MCF 10A (cell line): ENCODE results near the gene RBFOX2. TPM values are rescaled to one million over a fixed set of nuclear protein-coding genes. Genes with fewer than 3 reads are reported as not detected.
"Not testable (repeated sequence)": the region's sequence is repeated elsewhere in the genome, so short reads cannot be mapped to it uniquely, and the experiment has no call there.

ENCODE experiments used
- BruUV-seq: library from RNA; stranded (reverse); fragments of 400-500 nt; replicated peaks from 2 replicates; lab custom pipeline; 2021; lab: Mats Ljungman, UMichigan
- CTCF ChIA-PET: fragments of 300-600 bp; sonication (Branson Sonifier 250); formaldehyde crosslinking; extraction: SDS; loops from one replicate; lab custom pipeline; 2021; ENCODE audit warnings: antibody characterized with exemption, inconsistent platforms; lab: Yijun Ruan, JAX
- POLR2A ChIA-PET: fragments of 300-600, 350-650 bp; sonication (Branson Sonifier 250); formaldehyde crosslinking; extraction: SDS; loops from one replicate; lab custom pipeline; 2020; ENCODE audit warnings: antibody characterized with exemption, inconsistent platforms; lab: Yijun Ruan, JAX
- DNase-seq: peaks from one replicate; pipeline ENCODE4 v3.0.0-alpha.2; 2018; ENCODE audit not compliant: unreplicated experiment
- H3K27ac Mint-ChIP-seq: one replicate; pipeline ENCODE4 v1.8.0; 2022; ENCODE audit warnings: mild to moderate bottlenecking, low read depth, mixed read lengths; ENCODE audit not compliant: unreplicated experiment
- H3K27me3 Mint-ChIP-seq: one replicate; pipeline ENCODE4 v1.8.0; 2022; ENCODE audit warnings: mixed read lengths; ENCODE audit not compliant: insufficient read depth, unreplicated experiment
- H3K36me3 Mint-ChIP-seq: one replicate; pipeline ENCODE4 v1.8.0; 2022; ENCODE audit warnings: mild to moderate bottlenecking, moderate library complexity, mixed read lengths; ENCODE audit not compliant: insufficient read depth, unreplicated experiment
- H3K4me1 Mint-ChIP-seq: one replicate; pipeline ENCODE4 v1.8.0; 2022; ENCODE audit warnings: mixed read lengths; ENCODE audit not compliant: insufficient read depth, unreplicated experiment
- H3K4me3 Mint-ChIP-seq: one replicate; pipeline ENCODE4 v1.8.0; 2022; ENCODE audit warnings: mild to moderate bottlenecking, moderate library complexity, mixed read lengths; ENCODE audit not compliant: unreplicated experiment
- H3K9me3 Mint-ChIP-seq: one replicate; pipeline ENCODE4 v1.8.0; 2022; ENCODE audit warnings: mixed read lengths; ENCODE audit not compliant: unreplicated experiment
- intact Hi-C: fragments of 100-400 bp; cut with micrococcal nuclease; formaldehyde crosslinking; loops from 2 replicates; pipeline ENCODE4 v1.14.1; 2022
- total RNA-seq: library from RNA; stranded (reverse); gene quantifications from 2 replicates; pipeline ENCODE4 v1.2.3, GENCODE V29; 2022
- TF ChIP-seq, protein P1 (sequence below): fragments of 200-600 bp; IDR thresholded peaks from one replicate; pipeline ENCODE4 v1.8.0; 2022; ENCODE audit warnings: antibody characterized with exemption, mild to moderate bottlenecking; ENCODE audit not compliant: unreplicated experiment

RBFOX2 gene
- total RNA-seq, 1 experiment from 2014 or later, result 89.4 TPM

DNA sequence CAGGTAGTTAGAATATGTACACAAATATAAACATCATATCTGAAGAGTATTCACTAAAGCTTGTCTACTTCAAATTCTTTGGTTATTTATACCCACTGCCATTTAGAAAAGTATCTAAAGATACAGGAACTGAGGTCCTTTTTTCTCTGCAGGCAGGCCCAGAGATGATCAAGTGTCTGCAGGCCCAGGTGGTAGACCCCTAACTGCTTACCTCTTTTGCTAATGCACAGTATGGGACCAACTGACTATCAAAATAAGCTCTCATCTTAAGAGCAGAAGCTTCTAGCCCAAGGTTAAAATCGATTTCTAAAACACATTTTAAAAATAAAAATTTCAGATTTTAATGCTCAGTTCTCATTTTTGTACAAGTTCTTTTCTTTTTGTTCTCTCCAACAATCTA is 229.5 kb downstream of the RBFOX2 start:
- ChIA-PET POLR2A (interaction anchor here (0.6 to 1.1 kb wide), 2 partner anchors 25 to 38 kb away, joined by 3 read pairs; no protein-coding TSS in a partner anchor), CTCF (interaction anchor here (0.6 to 0.7 kb wide), 3 partner anchors 8 to 178 kb away, joined by 3 read pairs; no protein-coding TSS in a partner anchor)
- H3K27ac Mint-ChIP-seq, result no peak overlapping the region
- intact Hi-C loops, result no loop called here
- H3K36me3 Mint-ChIP-seq, result peaks cover 33% of the 10 kb centered on the region
- TF ChIP-seq, protein P1, sequence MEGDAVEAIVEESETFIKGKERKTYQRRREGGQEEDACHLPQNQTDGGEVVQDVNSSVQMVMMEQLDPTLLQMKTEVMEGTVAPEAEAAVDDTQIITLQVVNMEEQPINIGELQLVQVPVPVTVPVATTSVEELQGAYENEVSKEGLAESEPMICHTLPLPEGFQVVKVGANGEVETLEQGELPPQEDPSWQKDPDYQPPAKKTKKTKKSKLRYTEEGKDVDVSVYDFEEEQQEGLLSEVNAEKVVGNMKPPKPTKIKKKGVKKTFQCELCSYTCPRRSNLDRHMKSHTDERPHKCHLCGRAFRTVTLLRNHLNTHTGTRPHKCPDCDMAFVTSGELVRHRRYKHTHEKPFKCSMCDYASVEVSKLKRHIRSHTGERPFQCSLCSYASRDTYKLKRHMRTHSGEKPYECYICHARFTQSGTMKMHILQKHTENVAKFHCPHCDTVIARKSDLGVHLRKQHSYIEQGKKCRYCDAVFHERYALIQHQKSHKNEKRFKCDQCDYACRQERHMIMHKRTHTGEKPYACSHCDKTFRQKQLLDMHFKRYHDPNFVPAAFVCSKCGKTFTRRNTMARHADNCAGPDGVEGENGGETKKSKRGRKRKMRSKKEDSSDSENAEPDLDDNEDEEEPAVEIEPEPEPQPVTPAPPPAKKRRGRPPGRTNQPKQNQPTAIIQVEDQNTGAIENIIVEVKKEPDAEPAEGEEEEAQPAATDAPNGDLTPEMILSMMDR, result no peak
- no peaks in the 10 kb centered on the region for H3K9me3 Mint-ChIP-seq
- no peak overlapping the region for H3K4me3 Mint-ChIP-seq
- H3K4me1 Mint-ChIP-seq, result peaks cover 15% of the 10 kb centered on the region
- DNase-seq, result no peak
- BruUV-seq, result no TSS peak
- H3K27me3 Mint-ChIP-seq, result no peaks in the 10 kb centered on the region

- intact Hi-C loops, result no loop called here
- no peak for DNase-seq
- TF ChIP-seq, protein P1, result no peak
- Mint-ChIP-seq H3K36me3 (peaks cover 21% of the 10 kb centered on the region), H3K27me3 (no peaks in the 10 kb centered on the region), H3K9me3 (no peaks in the 10 kb centered on the region), H3K4me3 (no peak overlapping the region), H3K4me1 (peaks cover 15% of the 10 kb centered on the region), H3K27ac (no peak overlapping the region)
- ChIA-PET CTCF (interaction anchor here (0.6 kb wide), 1 partner anchor 24 kb away, joined by 3 read pairs; no protein-coding TSS in a partner anchor), POLR2A (interaction anchor here (0.7 to 1.5 kb wide), 2 partner anchors 16 to 116 kb away, joined by 3 to 4 read pairs; no protein-coding TSS in a partner anchor)
- BruUV-seq, result no TSS peak
Observed at GRCh38 chr22:35797411-35797810, 231.2 kb downstream of the RBFOX2 start.

GRCh38 chr22:35795476-35795875 is 233.1 kb downstream of the RBFOX2 start:
- Mint-ChIP-seq H3K4me1 (peaks cover 6% of the 10 kb centered on the region), H3K27ac (no peak overlapping the region), H3K9me3 (no peaks in the 10 kb centered on the region), H3K36me3 (peaks cover 16% of the 10 kb centered on the region), H3K4me3 (no peak overlapping the region), H3K27me3 (no peaks in the 10 kb centered on the region)
- ChIA-PET CTCF (interaction anchor here (0.9 to 1.1 kb wide), 2 partner anchors 33 to 36 kb away, joined by 3 read pairs; no protein-coding TSS in a partner anchor), POLR2A (interaction anchor here (1.2 to 1.4 kb wide), 2 partner anchors 10 to 100 kb away, joined by 3 to 4 read pairs; no protein-coding TSS in a partner anchor)
- intact Hi-C loops, result no loop called here
- DNase-seq, result no peak
- no TSS peak for BruUV-seq
- TF ChIP-seq, protein P1, result no peak

- ChIA-PET POLR2A (interaction anchor here (1.2 to 1.5 kb wide), 2 partner anchors 25 to 43 kb away, joined by 3 to 9 read pairs; no protein-coding TSS in a partner anchor), CTCF (interaction anchor here (0.6 to 1.5 kb wide), 2 partner anchors 50 to 108 kb away, joined by 3 to 5 read pairs; no protein-coding TSS in a partner anchor)
- Mint-ChIP-seq H3K4me1 (no peaks in the 10 kb centered on the region), H3K9me3 (no peaks in the 10 kb centered on the region), H3K27ac (no peak overlapping the region), H3K36me3 (peaks cover 31% of the 10 kb centered on the region), H3K27me3 (no peaks in the 10 kb centered on the region), H3K4me3 (no peak overlapping the region)
- intact Hi-C loops, result no loop called here
- no TSS peak for BruUV-seq
- DNase-seq, result no peak
- TF ChIP-seq, protein P1, result no peak
Observed at GRCh38 chr22:35792506-35792905, 236.1 kb downstream of the RBFOX2 start.

- POLR2A ChIA-PET, DNase-seq, intact Hi-C loops, H3K4me3 Mint-ChIP-seq, BruUV-seq, H3K4me1 Mint-ChIP-seq, H3K27ac Mint-ChIP-seq, H3K9me3 Mint-ChIP-seq, H3K27me3 Mint-ChIP-seq: not testable (repeated sequence)
- H3K36me3 Mint-ChIP-seq, result peaks cover 31% of the 10 kb centered on the region
- CTCF ChIA-PET, result interaction anchor here (0.8 kb wide), 1 partner anchor 108 kb away, joined by 3 read pairs; no protein-coding TSS in a partner anchor
Observed at GRCh38 chr22:35791788-35792187, 236.8 kb downstream of the RBFOX2 start.
